Neural cell (in vitro differentiated cells): Measurements from ENCODE around the gene FAM187B.

Source experiments
- MXI1 ChIP-seq: fragments of 450-650 bp; conservative IDR thresholded peaks from 2 replicates; pipeline ENCODE4 v1.6.1; 2014; ENCODE audit warnings: antibody characterized with exemption, mild to moderate bottlenecking; ENCODE audit not compliant: poor library complexity, severe bottlenecking
- TF ChIP-seq, protein P1 (sequence below): fragments of 450-650 bp; IDR thresholded peaks from 2 replicates; pipeline ENCODE4 v1.5.1; 2014; ENCODE audit warnings: antibody characterized with exemption, mild to moderate bottlenecking, moderate library complexity; ENCODE audit not compliant: poor library complexity, severe bottlenecking

DNA sequence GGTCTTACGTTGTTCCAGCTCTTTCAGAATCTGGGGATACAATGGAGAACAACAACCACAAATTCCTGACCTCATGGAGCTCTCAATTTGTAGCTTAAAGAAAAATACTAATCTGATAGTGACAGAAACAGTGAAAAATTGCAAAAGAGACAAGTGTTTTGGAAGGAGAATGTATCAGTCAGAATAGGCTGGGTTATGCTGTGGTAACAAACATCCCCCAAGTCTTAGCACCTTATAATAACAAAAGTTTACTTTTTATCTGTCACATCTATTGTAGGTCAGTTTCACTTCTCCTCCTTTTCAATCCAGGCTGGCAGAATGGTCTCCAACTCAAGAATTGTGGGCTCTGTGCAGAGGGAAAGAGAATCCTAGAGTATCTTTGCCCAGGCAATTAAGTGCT lies 9.5 kb downstream of the FAM187B start:
- no peak for TF ChIP-seq MXI1
- TF ChIP-seq, protein P1, sequence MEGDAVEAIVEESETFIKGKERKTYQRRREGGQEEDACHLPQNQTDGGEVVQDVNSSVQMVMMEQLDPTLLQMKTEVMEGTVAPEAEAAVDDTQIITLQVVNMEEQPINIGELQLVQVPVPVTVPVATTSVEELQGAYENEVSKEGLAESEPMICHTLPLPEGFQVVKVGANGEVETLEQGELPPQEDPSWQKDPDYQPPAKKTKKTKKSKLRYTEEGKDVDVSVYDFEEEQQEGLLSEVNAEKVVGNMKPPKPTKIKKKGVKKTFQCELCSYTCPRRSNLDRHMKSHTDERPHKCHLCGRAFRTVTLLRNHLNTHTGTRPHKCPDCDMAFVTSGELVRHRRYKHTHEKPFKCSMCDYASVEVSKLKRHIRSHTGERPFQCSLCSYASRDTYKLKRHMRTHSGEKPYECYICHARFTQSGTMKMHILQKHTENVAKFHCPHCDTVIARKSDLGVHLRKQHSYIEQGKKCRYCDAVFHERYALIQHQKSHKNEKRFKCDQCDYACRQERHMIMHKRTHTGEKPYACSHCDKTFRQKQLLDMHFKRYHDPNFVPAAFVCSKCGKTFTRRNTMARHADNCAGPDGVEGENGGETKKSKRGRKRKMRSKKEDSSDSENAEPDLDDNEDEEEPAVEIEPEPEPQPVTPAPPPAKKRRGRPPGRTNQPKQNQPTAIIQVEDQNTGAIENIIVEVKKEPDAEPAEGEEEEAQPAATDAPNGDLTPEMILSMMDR: no peak
